ENCODE results near the gene SLC41A2. TPM values are rescaled to one million over a fixed set of nuclear protein-coding genes. Genes with fewer than 3 reads are reported as not detected.
"Not testable (repeated sequence)": the region's sequence is repeated elsewhere in the genome, so short reads cannot be mapped to it uniquely, and the experiment has no call there.

SLC41A2 gene, protein sequence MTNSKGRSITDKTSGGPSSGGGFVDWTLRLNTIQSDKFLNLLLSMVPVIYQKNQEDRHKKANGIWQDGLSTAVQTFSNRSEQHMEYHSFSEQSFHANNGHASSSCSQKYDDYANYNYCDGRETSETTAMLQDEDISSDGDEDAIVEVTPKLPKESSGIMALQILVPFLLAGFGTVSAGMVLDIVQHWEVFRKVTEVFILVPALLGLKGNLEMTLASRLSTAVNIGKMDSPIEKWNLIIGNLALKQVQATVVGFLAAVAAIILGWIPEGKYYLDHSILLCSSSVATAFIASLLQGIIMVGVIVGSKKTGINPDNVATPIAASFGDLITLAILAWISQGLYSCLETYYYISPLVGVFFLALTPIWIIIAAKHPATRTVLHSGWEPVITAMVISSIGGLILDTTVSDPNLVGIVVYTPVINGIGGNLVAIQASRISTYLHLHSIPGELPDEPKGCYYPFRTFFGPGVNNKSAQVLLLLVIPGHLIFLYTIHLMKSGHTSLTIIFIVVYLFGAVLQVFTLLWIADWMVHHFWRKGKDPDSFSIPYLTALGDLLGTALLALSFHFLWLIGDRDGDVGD
- 2.4 and 2.8 TPM in 2 replicates for total RNA-seq (2014; rRNA removed; shearing (Covaris generic))

DNA sequence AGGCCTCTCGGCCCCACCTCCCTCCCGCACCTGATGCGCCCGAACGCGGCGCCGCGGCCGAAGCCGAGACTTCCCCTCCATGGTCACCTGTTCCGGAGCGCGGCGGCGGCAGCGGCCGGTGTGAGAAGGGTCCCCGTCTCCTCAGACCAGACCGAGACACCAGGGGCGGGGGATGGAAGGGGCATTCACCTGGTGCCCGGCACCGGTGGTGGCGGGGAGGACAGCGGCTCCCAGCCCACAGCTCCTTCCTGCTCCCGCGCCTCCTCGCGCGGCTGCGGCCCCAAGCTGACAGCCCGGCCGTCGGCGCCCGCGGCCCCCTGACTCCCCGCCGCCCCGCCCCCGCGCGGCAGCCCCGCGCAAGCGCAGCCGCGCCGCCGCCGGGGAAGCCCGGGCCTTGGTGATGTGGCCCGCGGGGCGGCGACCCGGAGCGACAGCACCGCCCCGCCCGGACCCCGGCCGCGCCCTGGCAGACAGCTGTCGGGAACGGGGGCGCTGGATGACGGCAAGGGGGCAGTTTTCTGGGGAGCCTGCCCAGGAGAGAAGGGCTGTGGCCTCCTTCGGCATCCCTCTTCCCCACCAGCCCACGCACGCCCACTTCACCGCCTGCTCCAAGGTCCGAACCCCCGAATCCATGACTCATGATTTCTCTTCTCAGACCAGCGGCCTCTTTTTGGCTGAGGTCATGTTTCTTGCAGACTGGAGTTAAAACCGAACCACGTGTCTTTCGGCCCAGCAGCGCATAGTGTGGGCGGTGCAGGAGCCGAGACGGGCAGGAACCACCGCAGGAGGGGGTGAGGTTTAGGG, at the start of gene SLC41A2:
Gene SLC41A2 (minus strand): TSS at position 290 of the 804 bp plus-strand sequence. CDS start 29,763 bp downstream, outside the sequence.
- in situ Hi-C loops (cut with HindIII; ENCODE audit: low sequenced_read_pairs) = no loop called here
- peak; percentile 65 for DNase-seq (ENCODE audit: low spot score)

DNA sequence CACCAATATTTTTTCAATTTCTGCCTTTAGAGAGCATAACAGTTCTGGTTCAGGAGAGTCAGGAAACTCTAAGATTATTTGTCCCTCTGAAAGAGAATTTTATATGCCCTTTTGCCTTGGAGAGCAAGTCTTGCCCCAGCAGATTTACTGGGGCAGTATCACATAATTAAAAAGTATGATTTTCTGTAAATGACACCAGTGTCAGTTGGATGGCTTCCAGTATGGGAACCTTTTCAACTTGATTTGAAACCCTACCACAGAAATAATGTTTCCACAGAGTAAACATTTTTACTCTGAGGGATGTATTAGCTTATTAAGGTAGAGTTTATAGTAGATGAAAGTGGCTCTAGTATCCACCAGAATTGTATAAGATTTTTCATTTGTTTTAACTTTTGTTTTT, 43.4 kb upstream of the SLC41A2 start:
- in situ Hi-C loops (cut with HindIII; ENCODE audit: low sequenced_read_pairs) = no loop called here
- no peak for DNase-seq (ENCODE audit: low spot score)

DNA sequence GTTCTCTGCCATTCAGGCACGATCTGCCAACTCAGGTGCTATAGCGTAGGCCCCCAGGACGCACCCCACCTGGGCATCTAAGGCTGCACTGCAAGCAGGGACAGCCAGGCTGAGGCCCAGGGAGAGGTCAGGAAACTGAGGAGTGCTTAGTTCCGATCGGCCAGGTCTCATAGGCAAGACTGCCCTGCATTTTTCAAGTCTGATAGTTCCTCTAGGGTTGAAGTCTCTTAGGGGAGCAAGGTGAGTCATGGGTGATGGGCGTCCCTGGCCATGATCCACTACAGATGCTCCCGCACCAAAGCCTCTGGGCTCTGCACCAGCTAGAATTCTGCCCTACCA, 41.2 kb upstream of the SLC41A2 start:
- in situ Hi-C loops (cut with HindIII; ENCODE audit: low sequenced_read_pairs) = no loop called here
- DNase-seq (ENCODE audit: low spot score) = no peak

DNA sequence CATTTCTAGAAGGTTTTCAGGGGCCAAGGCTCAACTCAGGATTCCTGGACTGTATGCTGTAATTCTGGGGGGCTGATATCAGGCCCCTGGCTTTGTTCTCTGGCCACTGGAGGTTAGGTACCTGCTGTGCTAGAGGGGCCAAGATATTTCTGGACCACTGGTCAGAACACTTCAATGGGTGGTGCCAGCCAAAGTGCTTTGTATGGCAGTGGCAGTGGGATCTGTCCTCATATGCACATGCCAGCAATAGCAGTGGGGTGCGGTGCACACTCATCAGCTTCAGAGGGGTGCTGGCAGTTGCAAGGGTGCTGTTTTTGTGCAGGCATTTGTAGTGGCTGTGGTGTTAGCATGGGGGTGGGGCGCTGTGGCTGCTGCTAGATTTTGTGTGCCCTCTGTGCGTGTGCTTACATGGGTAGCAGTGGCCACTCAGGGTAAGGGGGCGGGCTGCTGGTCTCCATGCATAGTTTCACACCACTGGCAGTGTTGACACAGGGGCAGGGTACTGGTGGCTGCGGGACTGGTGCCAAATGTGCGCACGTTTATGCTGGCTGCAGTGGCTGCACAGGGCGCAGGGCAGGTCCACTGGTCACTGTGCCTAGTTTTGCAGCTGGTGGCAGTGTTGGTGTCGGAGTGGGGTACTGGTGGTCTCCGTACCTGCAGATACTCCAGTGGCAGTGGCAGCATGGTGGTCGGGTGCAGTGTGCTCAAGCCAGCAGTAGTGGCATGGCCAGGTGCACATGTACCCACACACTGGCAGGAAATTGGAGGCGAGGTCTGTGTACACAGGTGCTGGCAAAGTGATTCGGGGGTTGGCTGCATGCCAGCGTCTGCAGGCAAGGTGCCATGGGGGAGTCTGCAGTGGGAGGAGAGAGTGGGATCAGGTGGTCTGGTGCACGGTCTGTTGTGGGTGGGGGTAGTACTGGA, 40.6 kb upstream of the SLC41A2 start:
- no peak for DNase-seq (ENCODE audit: low spot score)
- in situ Hi-C loops (cut with HindIII; ENCODE audit: low sequenced_read_pairs) = no loop called here

DNA sequence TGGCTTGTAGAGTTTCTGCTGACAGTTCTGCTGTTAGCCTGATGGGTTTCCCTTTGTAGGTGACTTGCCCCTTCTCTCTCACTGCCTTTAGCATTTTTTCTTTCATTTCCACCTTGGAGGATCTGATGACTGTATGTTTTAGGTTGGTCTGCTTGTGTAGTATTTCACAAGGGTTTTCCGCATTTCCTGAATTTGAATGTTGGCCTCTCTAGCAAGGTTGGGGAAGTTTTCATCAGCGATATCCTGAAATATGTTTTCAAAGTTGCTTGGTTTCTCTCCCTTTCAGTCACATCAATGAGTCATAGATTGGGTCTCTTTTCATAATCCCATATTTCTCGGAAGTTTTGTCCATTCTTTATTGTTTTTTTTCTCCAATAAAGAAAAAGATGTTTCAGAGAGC, 39.5 kb upstream of the SLC41A2 start:
- no peak for DNase-seq (ENCODE audit: low spot score)
- in situ Hi-C loops (cut with HindIII; ENCODE audit: low sequenced_read_pairs) = no loop called here

DNA sequence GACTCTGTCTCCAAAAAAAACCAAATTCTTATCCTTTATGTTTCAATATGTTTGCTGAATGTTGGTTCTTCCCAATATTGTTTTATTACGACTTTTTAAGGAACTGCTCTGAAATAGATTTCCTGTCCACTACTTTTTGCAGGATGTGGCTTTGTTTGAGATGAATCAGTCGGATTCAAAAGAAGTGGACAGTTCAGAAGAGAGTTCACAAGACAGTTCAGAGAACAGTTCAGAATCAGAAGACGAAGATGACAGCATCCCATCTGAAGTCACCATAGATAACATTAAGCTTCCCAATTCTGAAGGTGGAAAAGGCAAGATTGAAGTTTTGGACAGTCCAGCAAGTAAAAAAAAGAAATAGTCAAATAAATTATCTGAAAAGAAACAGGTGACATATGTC, 36.2 kb upstream of the SLC41A2 start:
- in situ Hi-C loops (cut with HindIII; ENCODE audit: low sequenced_read_pairs) = no loop called here
- DNase-seq (ENCODE audit: low spot score) = no peak

DNA sequence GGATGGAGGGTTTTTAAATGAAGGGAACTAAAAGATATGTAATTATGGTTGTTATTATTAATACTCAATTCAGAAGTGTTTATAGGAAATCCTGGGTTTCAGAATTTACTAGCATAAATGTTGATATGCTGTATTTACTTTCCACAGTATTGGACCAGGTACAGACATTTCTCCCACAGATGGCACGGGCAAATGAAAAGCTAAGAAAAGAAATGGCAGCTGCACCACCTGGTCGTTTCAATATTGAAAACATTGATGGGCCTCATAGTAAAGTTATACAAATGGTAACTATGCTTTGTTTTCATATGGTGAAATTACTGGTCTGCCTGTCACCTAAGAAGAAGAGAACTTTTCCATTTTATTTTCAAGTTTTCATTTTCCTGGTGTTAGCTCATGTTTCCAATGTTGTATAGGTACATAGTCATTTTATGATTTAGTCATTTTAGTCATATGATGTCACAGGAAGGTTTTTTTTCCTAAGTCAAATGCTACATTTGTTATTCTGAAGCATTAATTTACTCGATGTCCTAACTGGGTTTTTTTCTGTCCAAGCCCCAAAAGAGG, 33.6 kb upstream of the SLC41A2 start:
- DNase-seq (ENCODE audit: low spot score) = no peak
- in situ Hi-C loops (cut with HindIII; ENCODE audit: low sequenced_read_pairs) = no loop called here

DNA sequence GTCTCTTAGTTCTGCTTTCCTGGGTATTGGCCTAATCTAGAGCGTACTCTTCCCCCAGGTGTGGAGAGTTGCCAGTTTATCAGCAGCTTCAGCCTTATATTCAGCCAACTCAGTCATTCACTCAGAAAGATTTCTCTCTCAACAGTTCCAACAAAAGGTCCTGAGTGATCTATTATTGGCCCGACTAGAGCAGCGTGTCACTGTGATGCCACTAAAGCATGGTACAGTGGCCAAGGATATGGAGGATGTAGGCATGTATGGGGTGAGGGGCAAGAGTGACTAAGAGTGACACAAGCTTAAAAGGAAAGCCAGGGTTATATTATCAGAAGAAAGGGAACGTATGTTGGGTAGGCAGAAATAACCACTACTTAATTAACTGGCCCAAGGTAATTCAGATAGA, 32.9 kb upstream of the SLC41A2 start:
- no peak for DNase-seq (ENCODE audit: low spot score)
- in situ Hi-C loops (cut with HindIII; ENCODE audit: low sequenced_read_pairs) = no loop called here

DNA sequence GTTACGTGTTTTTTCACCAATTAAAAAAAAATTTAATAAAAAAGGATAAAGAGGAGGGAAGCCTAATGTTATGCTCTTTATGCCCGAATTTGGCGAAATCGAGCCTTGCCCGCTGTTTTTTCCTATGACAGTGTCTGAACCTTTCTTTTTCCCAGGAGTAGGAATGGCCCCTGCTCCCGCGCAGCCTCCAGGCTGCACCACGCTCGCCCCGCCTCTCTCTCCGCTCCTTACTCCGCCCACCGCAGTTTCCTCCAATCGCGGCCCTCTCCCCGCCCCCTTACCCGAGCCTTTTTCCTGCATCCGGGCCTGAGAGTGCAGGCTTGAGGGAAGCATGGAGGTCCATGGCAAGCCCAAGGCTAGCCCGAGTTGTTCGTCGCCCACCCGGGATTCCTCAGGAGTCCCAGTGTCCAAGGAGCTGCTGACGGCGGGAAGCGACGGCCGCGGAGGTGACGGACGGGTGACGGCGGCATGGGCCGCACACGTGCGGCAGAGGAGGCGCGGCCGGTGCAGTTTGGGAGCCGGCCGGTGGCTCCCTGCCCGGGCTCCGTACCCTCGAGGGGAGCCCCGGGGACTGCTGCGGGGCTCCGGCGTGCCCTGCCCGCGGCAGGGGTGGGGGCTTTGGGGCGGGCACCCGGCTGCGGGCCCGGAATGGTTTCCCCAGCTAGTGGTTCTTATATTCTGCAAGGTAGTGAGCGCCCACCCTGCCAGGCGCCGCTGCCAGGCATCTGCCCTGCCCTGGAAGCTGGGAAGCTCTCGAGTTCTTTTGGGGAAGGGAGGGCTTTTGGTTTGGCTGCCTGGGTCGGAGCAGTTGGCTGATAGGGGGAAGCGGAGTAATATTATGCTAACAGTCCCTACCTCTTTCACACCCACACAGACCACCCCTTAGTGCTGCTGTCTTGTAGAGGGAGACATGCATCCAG, 28.2 kb upstream of the SLC41A2 start, which contains the start of gene NOPCHAP1:
Gene NOPCHAP1 (plus strand): TSS at position 295 of the 920 bp plus-strand sequence. CDS start 37 bp downstream, at position 332.
- in situ Hi-C loops (cut with HindIII; ENCODE audit: low sequenced_read_pairs) = no loop called here

DNA sequence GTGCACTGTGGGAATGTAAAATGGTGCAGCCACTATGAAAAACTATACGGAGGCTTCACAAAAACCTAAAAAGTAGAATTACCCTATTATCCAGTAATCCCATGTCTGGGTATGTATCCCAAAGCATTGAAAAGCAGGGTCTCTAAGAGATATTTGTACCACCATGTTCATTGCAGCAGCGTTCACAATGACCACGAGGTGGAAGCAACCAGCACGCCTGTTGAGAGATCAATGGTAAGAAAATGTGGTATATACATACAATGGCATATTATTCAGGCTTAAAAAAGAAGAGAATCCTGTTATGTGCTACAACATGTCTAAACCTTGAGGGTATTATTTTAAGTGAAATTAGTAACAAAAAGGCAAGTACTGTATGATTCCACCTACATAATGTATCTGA, 27.1 kb upstream of the SLC41A2 start:
- in situ Hi-C loops (cut with HindIII; ENCODE audit: low sequenced_read_pairs) = no loop called here
- no peak for DNase-seq (ENCODE audit: low spot score)

More for the DNA sequence above, 28.2 kb upstream of the SLC41A2 start, which contains the start of gene NOPCHAP1:
- DNase-seq (ENCODE audit: low spot score) = peak; percentile 95

DNA sequence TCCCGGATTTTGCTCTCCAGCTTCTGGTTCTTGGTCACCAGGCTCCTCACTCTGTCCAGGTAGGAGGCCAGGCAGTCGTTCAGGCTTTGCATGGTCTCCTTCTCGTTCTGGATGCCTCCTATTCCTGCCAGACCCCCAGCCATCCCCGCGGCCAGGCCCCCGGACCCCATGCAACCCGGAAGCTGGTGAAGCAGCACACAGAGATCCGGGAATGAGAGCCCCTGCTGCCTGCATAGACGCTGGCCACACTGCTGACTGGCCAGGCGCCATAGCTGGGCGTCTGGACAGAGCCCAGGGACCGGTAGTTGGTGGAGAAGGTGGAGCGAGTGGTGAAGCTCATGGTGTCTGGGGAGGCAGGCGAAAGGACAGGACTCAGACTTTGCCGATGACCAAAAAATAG, 19.6 kb upstream of the SLC41A2 start:
- DNase-seq (ENCODE audit: low spot score); in situ Hi-C loops (cut with HindIII; ENCODE audit: low sequenced_read_pairs): not testable (repeated sequence)

DNA sequence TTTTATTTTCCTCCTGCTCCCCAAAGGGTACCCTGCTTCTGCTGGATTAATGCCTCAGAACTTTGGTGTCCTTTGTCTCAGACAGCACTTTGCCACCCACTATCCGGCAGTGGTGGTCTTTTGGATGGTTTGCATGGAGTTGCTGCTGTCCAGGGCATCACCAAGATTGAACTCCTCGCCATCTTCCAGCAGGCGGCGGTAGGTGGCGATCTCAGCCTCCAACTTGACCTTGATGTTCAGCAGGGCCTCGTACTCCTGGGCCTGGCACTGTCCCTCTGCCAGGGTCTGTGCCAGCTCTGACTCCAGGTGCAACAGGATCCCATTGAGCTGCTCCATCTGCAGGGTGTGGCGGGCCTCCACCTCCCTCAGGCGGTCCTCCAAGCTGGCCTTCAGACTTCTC, 18.6 kb upstream of the SLC41A2 start:
- in situ Hi-C loops (cut with HindIII; ENCODE audit: low sequenced_read_pairs) = no loop called here
- DNase-seq (ENCODE audit: low spot score) = no peak

DNA sequence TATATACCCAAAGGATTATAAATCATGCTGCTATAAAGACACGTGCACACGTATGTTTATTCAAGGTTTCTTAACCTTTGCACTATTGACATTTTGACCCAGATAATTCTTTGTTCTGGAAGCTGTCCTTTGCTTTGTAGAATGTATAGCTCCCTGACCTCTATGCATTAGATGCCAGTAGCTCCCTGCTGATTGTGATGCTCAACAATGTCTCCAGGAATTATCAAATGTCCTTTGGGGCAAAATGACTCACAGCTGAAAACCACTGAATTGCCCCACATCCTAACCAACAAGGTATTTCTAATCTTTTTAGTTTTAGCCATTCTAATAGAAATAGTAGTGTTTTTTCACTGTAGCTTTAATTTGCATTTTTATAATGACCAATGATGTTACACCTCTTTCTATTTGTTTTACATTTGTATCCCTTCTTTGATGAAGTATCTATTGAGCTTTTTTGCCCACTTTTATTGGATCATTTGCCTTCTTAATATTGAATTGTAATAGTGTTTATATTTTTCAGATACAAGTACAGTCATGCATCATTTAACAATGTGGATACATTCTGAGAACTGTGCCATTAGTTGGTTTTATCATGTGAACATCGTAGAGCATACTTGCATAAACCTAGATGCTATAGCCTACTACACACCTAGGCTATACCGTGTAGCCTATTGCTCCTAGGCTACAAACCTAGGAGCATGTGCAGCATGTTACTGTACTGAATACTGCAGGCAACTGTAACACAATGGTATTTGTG, 17.7 kb upstream of the SLC41A2 start:
- in situ Hi-C loops (cut with HindIII; ENCODE audit: low sequenced_read_pairs) = no loop called here
- no peak for DNase-seq (ENCODE audit: low spot score)

DNA sequence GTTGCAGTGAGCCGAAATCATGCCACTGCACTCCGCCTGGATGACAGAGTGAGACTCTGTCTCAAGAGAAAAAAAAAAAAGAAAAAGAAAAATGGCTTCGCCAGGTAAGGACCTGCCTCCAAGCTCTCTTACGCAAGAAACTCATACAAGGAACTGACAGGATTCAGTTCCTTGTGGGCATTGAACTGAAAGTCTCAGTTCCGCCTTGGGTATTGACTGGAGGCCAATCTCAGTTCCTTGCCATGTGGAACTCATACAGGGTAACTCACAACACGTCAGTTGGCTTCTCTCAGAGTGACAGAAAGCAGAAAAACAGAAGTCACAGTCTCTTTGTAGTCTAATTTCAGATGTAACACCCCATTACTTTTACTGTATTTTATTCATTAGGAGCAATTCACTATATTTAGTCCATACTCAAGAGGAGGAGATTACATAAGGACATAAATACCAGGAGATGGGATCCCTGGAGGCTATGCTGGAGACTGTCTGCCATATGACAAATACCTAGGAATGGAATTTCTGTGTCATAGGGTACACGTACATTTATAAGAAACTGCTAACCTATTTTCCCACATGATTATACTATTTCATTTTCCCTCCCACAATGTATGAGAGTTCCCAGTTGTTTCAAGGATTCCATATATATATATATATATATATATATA, 16.7 kb upstream of the SLC41A2 start:
- no peak for DNase-seq (ENCODE audit: low spot score)
- in situ Hi-C loops (cut with HindIII; ENCODE audit: low sequenced_read_pairs) = no loop called here

DNA sequence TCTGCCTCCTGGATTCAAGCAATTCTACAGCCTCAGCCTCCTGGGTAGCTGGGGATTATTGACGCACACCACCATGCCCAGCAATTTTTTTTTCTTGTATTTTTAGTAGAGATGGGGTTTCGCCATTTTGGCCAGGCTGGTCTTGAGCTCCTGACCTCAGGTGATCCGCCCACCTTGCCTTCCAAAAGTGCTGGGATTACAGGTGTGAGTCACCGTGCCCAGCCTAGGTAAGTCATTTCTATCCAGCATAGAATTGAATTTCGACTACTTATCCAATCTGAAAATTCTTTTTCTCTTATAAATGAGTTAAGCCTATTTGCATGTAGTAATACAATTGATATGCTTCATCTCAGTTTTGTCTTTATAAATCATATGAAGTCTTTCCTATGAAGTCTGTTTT, 15.2 kb upstream of the SLC41A2 start:
- no peak for DNase-seq (ENCODE audit: low spot score)
- in situ Hi-C loops (cut with HindIII; ENCODE audit: low sequenced_read_pairs) = no loop called here

DNA sequence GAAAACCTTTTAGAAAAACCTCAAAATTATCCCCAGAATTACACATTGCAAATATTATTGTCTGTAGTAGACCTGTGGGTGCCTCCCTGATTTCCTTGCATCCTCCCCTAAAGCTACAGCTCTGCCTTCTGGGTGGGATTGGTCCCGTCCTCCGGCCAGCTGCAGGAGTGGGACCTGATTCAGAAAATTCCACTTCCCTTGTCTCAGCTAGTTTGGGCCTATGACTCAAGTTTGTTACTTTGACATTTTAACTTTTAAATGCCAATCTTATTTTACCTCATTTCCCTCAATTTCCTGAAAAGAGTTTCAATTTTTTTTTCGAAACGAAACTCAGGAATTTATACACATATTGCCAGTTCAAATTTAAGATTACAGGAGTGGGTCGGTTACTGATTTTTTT, 13.2 kb upstream of the SLC41A2 start:
- in situ Hi-C loops (cut with HindIII; ENCODE audit: low sequenced_read_pairs) = no loop called here
- DNase-seq (ENCODE audit: low spot score) = no peak

DNA sequence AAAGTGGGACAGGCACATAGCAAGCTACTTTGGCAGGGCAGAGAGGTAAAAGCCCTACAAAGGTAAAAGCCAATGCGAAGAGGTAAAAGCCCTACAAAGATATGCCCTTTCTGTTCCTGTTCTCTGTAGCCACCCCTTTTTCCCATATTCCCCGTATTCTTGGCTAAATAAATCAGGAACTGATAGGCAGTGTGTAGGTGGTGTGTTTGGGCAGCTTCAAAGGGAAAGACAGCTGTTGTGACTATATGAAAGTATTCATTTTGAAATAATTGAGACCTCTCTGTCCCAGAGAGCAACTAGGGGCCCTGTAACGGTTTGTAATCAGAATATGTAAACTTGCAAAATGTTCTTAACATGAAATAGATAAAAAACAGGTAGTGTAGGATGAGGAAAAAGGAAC, 11.3 kb upstream of the SLC41A2 start:
- in situ Hi-C loops (cut with HindIII; ENCODE audit: low sequenced_read_pairs) = no loop called here
- no peak for DNase-seq (ENCODE audit: low spot score)

Measured in G401 (cell line).